Glomerular endothelial cell (primary cell): ENCODE data around the gene RTP5. TPM values are rescaled to one million over a fixed set of nuclear protein-coding genes. Genes with fewer than 3 reads are reported as not detected.
"Not testable (repeated sequence)": the region's sequence is repeated elsewhere in the genome, so short reads cannot be mapped to it uniquely, and the experiment has no call there.

ENCODE experiments used
- DNase-seq: peaks from one replicate; pipeline ENCODE4 v3.0.0-alpha.2; 2011; ENCODE audit warnings: low read depth, low spot score; ENCODE audit errors: extremely low read depth
- total RNA-seq: library from RNA; depleted of rRNA; stranded (reverse); fragments of >200 nt; gene quantifications from 2 replicates; pipeline ENCODE4 v1.2.3, GENCODE V29; 2015

RTP5 gene
- not detected in 2 replicates for total RNA-seq

- no peak for DNase-seq
Measured at GRCh38 chr2:241869087-241869961, at the start of gene RTP5. TSS of gene RTP5 (plus strand) at chr2:241869729. CDS start at chr2:241869757, 28 bp downstream.

- DNase-seq = not testable (repeated sequence)
Measured at GRCh38 chr2:241819947-241820624, 49.4 kb upstream of the RTP5 start.

- DNase-seq = no peak
Measured at GRCh38 chr2:241820625-241821384, 48.7 kb upstream of the RTP5 start.

GRCh38 chr2:241821460-241822263, 47.9 kb upstream of the RTP5 start:
- DNase-seq = no peak

GRCh38 chr2:241822264-241822623, 47.3 kb upstream of the RTP5 start:
- DNase-seq = no peak

- DNase-seq = not testable (repeated sequence)
Measured at GRCh38 chr2:241823531-241824437, 45.7 kb upstream of the RTP5 start.

- DNase-seq = no peak
Measured at GRCh38 chr2:241827394-241827793, 42.1 kb upstream of the RTP5 start.

GRCh38 chr2:241833101-241833663, 36.3 kb upstream of the RTP5 start:
- no peak for DNase-seq

- not testable (repeated sequence) for DNase-seq
Measured at GRCh38 chr2:241833756-241834526, 35.6 kb upstream of the RTP5 start.

GRCh38 chr2:241834527-241835210, 34.9 kb upstream of the RTP5 start:
- no peak for DNase-seq

GRCh38 chr2:241835611-241836010, 33.9 kb upstream of the RTP5 start:
- no peak for DNase-seq

- DNase-seq = no peak
Measured at GRCh38 chr2:241836292-241836691, 33.2 kb upstream of the RTP5 start.

GRCh38 chr2:241837197-241837965, 32.1 kb upstream of the RTP5 start:
- no peak for DNase-seq

- no peak for DNase-seq
Measured at GRCh38 chr2:241841181-241842066, 28.1 kb upstream of the RTP5 start.

- DNase-seq = no peak
Measured at GRCh38 chr2:241842067-241842415, 27.5 kb upstream of the RTP5 start.

GRCh38 chr2:241842620-241843211, 26.8 kb upstream of the RTP5 start:
- no peak for DNase-seq
